Natural killer cell (primary cell): Measurements from ENCODE around the gene COL11A2. TPM values are rescaled to one million over a fixed set of nuclear protein-coding genes. Genes with fewer than 3 reads are reported as not detected.

Experiments used
- ATAC-seq, 3 donors: fragments of 150-1000 bp in 2 of 3; fragments of 200-7000 bp in 1 of 3; cut with Tn5 transposase; 1 replicate in 1 of 3; 2 replicates in 2 of 3; pipeline ENCODE4 v1.10.0; 2021; ENCODE audit warnings: mild to moderate bottlenecking in 2 of 3, moderate library complexity in 2 of 3
- DNase-seq, 2 donors: peaks; one replicate each; pipeline versions ENCODE4 v3.0.0 to v3.0.0-alpha.2; 2013 to 2021; ENCODE audit warnings: mixed read lengths in 1 of 2
- H3K27ac ChIP-seq: one replicate; pipeline ENCODE4 v1.5.1; 2013; ENCODE audit warnings: mild to moderate bottlenecking, low read length
- H3K27me3 ChIP-seq: one replicate; pipeline ENCODE4 v1.6.1; 2013; ENCODE audit warnings: low read length; ENCODE audit not compliant: control insufficient read depth, insufficient read depth
- H3K36me3 ChIP-seq: one replicate; pipeline ENCODE4 v1.6.1; 2013; ENCODE audit warnings: low read length; ENCODE audit not compliant: control insufficient read depth, insufficient read depth
- H3K4me1 ChIP-seq: one replicate; pipeline ENCODE4 v1.6.1; 2013; ENCODE audit warnings: low read length; ENCODE audit not compliant: control insufficient read depth, insufficient read depth
- H3K4me3 ChIP-seq: one replicate; pipeline ENCODE4 v1.5.1; 2013; ENCODE audit warnings: low read length
- H3K9me3 ChIP-seq: one replicate; pipeline ENCODE4 v1.6.1; 2013; ENCODE audit warnings: low read length; ENCODE audit not compliant: control insufficient read depth, insufficient read depth
- H3K27ac Mint-ChIP-seq, 2 donors: one replicate each; pipeline ENCODE4 v1.8.0; 2022; ENCODE audit warnings: mild to moderate bottlenecking in 2 of 2, mixed read lengths in 2 of 2, moderate library complexity in 1 of 2
- H3K27me3 Mint-ChIP-seq, 2 donors: one replicate each; pipeline ENCODE4 v1.8.0; 2022; ENCODE audit warnings: low read depth in 2 of 2, mixed read lengths in 2 of 2
- H3K36me3 Mint-ChIP-seq: one replicate; pipeline ENCODE4 v1.8.0; 2022; ENCODE audit warnings: mixed read lengths
- H3K4me1 Mint-ChIP-seq, 2 donors: one replicate each; pipeline ENCODE4 v1.8.0; 2022; ENCODE audit warnings: mixed read lengths in 2 of 2
- H3K4me3 Mint-ChIP-seq: one replicate; pipeline ENCODE4 v1.8.0; 2022; ENCODE audit warnings: mild to moderate bottlenecking, moderate library complexity, mixed read lengths
- H3K9me3 Mint-ChIP-seq, 2 donors: one replicate each; pipeline ENCODE4 v1.8.0; 2022; ENCODE audit warnings: mixed read lengths in 2 of 2
- CTCF ChIP-seq: fragments of 200-600 bp; IDR thresholded peaks from one replicate; pipeline ENCODE4 v1.8.0; 2022; ENCODE audit warnings: antibody characterized with exemption
- WGBS: methylation state at CpG from one replicate; pipeline ENCODE4 v1.1.7; 2013; ENCODE audit warnings: missing lambda C conversion rate; ENCODE audit not compliant: insufficient coverage; 5-methylcytosine and 5-hydroxymethylcytosine counted together
- intact Hi-C: fragments of 100-400 bp; cut with micrococcal nuclease; formaldehyde crosslinking; loops from one replicate; pipeline ENCODE4 v1.14.2; 2022
- total RNA-seq, 4 donors: library from RNA; stranded (reverse); fragments of 120-200 nt in 1 of 4; gene quantifications; one replicate each; pipeline versions ENCODE4 v1.2.3 to v1.2.4, GENCODE V29; 2013 to 2022

COL11A2 gene
- total RNA-seq, 3 donors from 2014 or later (not counting 1 experiment from before 2014, with no cell fraction given): 0.93 to 2.0 (median 0.94) TPM

- DNase-seq (no peak), ATAC-seq (no peak)
- 91% methylated on average over 10 of the region's 10 CpGs for WGBS
- no peak overlapping the region for H3K4me3 Mint-ChIP-seq
- Histone ChIP-seq H3K4me3 (no peak overlapping the region), H3K27me3 (no peaks in the 10 kb centered on the region), H3K9me3 (no peaks in the 10 kb centered on the region), H3K36me3 (no peaks in the 10 kb centered on the region), H3K4me1 (peaks cover 12% of the 10 kb centered on the region), H3K27ac (no peak overlapping the region)
- H3K27ac Mint-ChIP-seq: no peak overlapping the region
- intact Hi-C loops: no loop called here
- peaks cover 10 to 12% of the 10 kb centered on the region in 2 donors for H3K4me1 Mint-ChIP-seq
- TF ChIP-seq CTCF: no peak
- peaks cover 0 to 9% of the 10 kb centered on the region in 2 donors for H3K27me3 Mint-ChIP-seq
- H3K36me3 Mint-ChIP-seq: no peaks in the 10 kb centered on the region
- H3K9me3 Mint-ChIP-seq: no peaks in the 10 kb centered on the region
Observed at GRCh38 chr6:33163540-33163939, 28.7 kb downstream of the COL11A2 start.

- peak overlapping the region in 1 of 2 donors; percentile 90 for H3K27ac Mint-ChIP-seq
- Histone ChIP-seq H3K36me3 (no peaks in the 10 kb centered on the region), H3K27me3 (no peaks in the 10 kb centered on the region), H3K9me3 (no peaks in the 10 kb centered on the region), H3K4me1 (peaks cover 12% of the 10 kb centered on the region), H3K4me3 (peak overlapping the region; percentile 44), H3K27ac (no peak overlapping the region)
- no peaks in the 10 kb centered on the region for H3K36me3 Mint-ChIP-seq
- WGBS: 9% methylated on average over 56 of the region's 58 CpGs
- H3K27me3 Mint-ChIP-seq: peaks cover 0 to 9% of the 10 kb centered on the region in 2 donors
- peak overlapping the region; percentile 94 for H3K4me3 Mint-ChIP-seq
- H3K9me3 Mint-ChIP-seq: no peaks in the 10 kb centered on the region
- peak; percentile 84 to 87 for DNase-seq
- ATAC-seq: peak; percentile 93 to 99 (median 99)
- intact Hi-C loops: loop anchor here (1.0 kb wide), 2 partner anchors 36 to 87 kb away; no protein-coding TSS in a partner anchor
- TF ChIP-seq CTCF: peak; percentile 89
- peaks cover 10 to 12% of the 10 kb centered on the region in 2 donors for H3K4me1 Mint-ChIP-seq
Observed at GRCh38 chr6:33161354-33162331, 30.6 kb downstream of the COL11A2 start.

- H3K27me3 ChIP-seq: no peaks in the 10 kb centered on the region
- H3K4me1 ChIP-seq: peaks cover 12% of the 10 kb centered on the region
- H3K9me3 Mint-ChIP-seq: no peaks in the 10 kb centered on the region
- no peaks in the 10 kb centered on the region for H3K9me3 ChIP-seq
- no peaks in the 10 kb centered on the region for H3K36me3 ChIP-seq
- H3K27ac ChIP-seq: no peak overlapping the region
- no peaks in the 10 kb centered on the region for H3K36me3 Mint-ChIP-seq
- intact Hi-C loops: loop anchor here (1.0 kb wide), 2 partner anchors 36 to 87 kb away; no protein-coding TSS in a partner anchor
- peak overlapping the region; percentile 94 for H3K4me3 Mint-ChIP-seq
- no peak for DNase-seq
- peak overlapping the region in 1 of 2 donors; percentile 90 for H3K27ac Mint-ChIP-seq
- no peak overlapping the region for H3K4me3 ChIP-seq
- ATAC-seq: no peak
- H3K27me3 Mint-ChIP-seq: peaks cover 0 to 9% of the 10 kb centered on the region in 2 donors
- WGBS: 69% methylated on average over 13 of the region's 13 CpGs
- no peak for TF ChIP-seq CTCF
- H3K4me1 Mint-ChIP-seq: peaks cover 10 to 12% of the 10 kb centered on the region in 2 donors
Observed at GRCh38 chr6:33160728-33161344, 31.4 kb downstream of the COL11A2 start.
